Mesothelial cell of epicardium (in vitro differentiated cells): ENCODE results near the gene FAM237B. TPM values are rescaled to one million over a fixed set of nuclear protein-coding genes. Genes with fewer than 3 reads are reported as not detected.
"Not testable (repeated sequence)": the region's sequence is repeated elsewhere in the genome, so short reads cannot be mapped to it uniquely, and the experiment has no call there.

Experiments used
- DNase-seq, 2 experiments: peaks; one replicate each; pipeline ENCODE4 v3.0.0; 2021; ENCODE audit warnings: low spot score in 2 of 2; ENCODE audit not compliant: unreplicated experiment in 2 of 2
- H3K27ac Mint-ChIP-seq: 2 replicates; pipeline ENCODE4 v1.8.0; 2021; ENCODE audit warnings: mixed read lengths
- H3K27me3 Mint-ChIP-seq: 2 replicates; pipeline ENCODE4 v1.8.0; 2021; ENCODE audit warnings: low read depth, mixed read lengths
- H3K36me3 Mint-ChIP-seq: 2 replicates; pipeline ENCODE4 v1.8.0; 2021; ENCODE audit warnings: mixed read lengths
- H3K4me1 Mint-ChIP-seq: 2 replicates; pipeline ENCODE4 v1.8.0; 2021; ENCODE audit warnings: mixed read lengths
- H3K4me3 Mint-ChIP-seq: 2 replicates; pipeline ENCODE4 v1.8.0; 2021; ENCODE audit warnings: mild to moderate bottlenecking, moderate library complexity, mixed read lengths
- H3K9me3 Mint-ChIP-seq: 2 replicates; pipeline ENCODE4 v1.8.0; 2021; ENCODE audit warnings: mixed read lengths
- CTCF ChIP-seq: fragments of 200-600 bp; sonication (generic); IDR thresholded peaks from one replicate; pipeline ENCODE4 v1.5.0; 2021; ENCODE audit warnings: antibody characterized with exemption; ENCODE audit not compliant: unreplicated experiment
- total RNA-seq: library from RNA; stranded (reverse); gene quantifications from 3 replicates; pipeline ENCODE4 v1.2.1, GENCODE V29; 2021

FAM237B gene
- not detected in 3 replicates for total RNA-seq

- no peaks in the 10 kb centered on the region for H3K9me3 Mint-ChIP-seq
- DNase-seq, result peak in 1 of 2 experiments; percentile 29
- H3K27ac Mint-ChIP-seq, result no peak within 1 kb of the TSS
- H3K4me1 Mint-ChIP-seq, result peaks cover 5% of the 10 kb centered on the region
- H3K36me3 Mint-ChIP-seq, result no peaks in the 10 kb centered on the region
- no peak for TF ChIP-seq CTCF
- peak within 1 kb of the TSS; percentile 51 for H3K4me3 Mint-ChIP-seq
- H3K27me3 Mint-ChIP-seq, result peaks cover 87% of the 10 kb centered on the region
Measured at GRCh38 chr7:90320801-90321494, at the start of gene FAM237B. Gene FAM237B, minus strand, starts transcription at chr7:90321304. Its CDS starts 1,556 bp downstream, at chr7:90319748.

- no peak overlapping the region for H3K27ac Mint-ChIP-seq
- TF ChIP-seq CTCF, result no peak
Measured at GRCh38 chr7:90351987-90352386, 30.9 kb upstream of the FAM237B start.

DNA sequence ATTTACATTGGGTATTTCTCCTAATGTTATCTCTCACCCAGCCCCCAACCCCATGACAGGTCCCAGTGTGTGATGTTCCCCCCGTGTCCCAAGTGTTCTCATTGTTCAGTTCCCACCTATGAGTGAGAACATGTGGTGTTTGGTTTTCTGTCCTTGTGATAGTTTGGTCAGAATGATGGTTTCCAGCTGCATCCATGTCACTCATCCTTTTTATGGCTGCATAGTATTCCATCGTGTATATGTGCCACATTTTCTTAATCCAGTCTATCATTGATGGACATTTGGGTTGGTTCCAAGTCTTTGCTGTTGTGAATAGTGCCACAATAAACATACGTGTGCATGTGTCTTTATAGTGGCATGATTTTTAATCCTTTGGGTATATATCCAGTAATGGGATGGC is 28.9 kb upstream of the FAM237B start:
- DNase-seq, H3K4me3 Mint-ChIP-seq, H3K36me3 Mint-ChIP-seq, H3K9me3 Mint-ChIP-seq, H3K27me3 Mint-ChIP-seq, H3K27ac Mint-ChIP-seq: not testable (repeated sequence)
- H3K4me1 Mint-ChIP-seq, result peaks cover 14% of the 10 kb centered on the region

More at GRCh38 chr7:90351987-90352386, 30.9 kb upstream of the FAM237B start:
- DNase-seq, result no peak
- Mint-ChIP-seq H3K27me3 (no peaks in the 10 kb centered on the region), H3K9me3 (no peaks in the 10 kb centered on the region), H3K4me3 (no peak overlapping the region), H3K4me1 (peaks cover 7% of the 10 kb centered on the region), H3K36me3 (peaks cover 14% of the 10 kb centered on the region)

GRCh38 chr7:90349305-90349704 is 28.2 kb upstream of the FAM237B start:
- peaks cover 15% of the 10 kb centered on the region for H3K4me1 Mint-ChIP-seq
- H3K27ac Mint-ChIP-seq, result no peak overlapping the region
- no peaks in the 10 kb centered on the region for H3K27me3 Mint-ChIP-seq
- no peak for DNase-seq
- no peak for TF ChIP-seq CTCF
- H3K36me3 Mint-ChIP-seq, result peaks cover 2% of the 10 kb centered on the region
- no peaks in the 10 kb centered on the region for H3K9me3 Mint-ChIP-seq
- no peak overlapping the region for H3K4me3 Mint-ChIP-seq

DNA sequence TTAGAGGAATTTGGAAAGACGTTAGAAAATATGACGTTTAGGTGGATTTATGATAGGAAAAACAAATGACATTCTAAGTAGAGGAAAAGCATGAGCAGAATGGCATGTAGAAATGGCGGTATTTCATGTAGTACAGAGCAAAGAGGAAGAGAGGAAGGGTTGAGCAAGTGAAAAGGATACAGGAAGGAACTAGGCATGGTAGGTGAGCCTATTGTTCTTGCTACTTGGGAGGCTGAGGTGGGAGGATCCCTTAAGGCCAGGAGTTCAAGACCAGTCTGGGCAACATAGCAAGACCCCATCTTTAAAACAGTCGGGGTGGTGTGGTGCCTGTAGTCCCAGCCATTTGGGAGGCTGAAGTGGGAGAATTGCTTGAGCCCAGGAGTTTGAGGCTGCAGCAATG is 26.7 kb upstream of the FAM237B start:
- DNase-seq, result no peak
- Mint-ChIP-seq H3K4me3 (peak overlapping the region; percentile 96), H3K27me3 (no peaks in the 10 kb centered on the region), H3K36me3 (peaks cover 2% of the 10 kb centered on the region), H3K4me1 (peaks cover 15% of the 10 kb centered on the region), H3K27ac (peak overlapping the region; percentile 98), H3K9me3 (no peaks in the 10 kb centered on the region)
- no peak for TF ChIP-seq CTCF

- Mint-ChIP-seq H3K36me3 (no peaks in the 10 kb centered on the region), H3K4me3 (peak within 1 kb of the TSS; percentile 96), H3K27ac (peak within 1 kb of the TSS; percentile 98), H3K9me3 (no peaks in the 10 kb centered on the region), H3K27me3 (no peaks in the 10 kb centered on the region), H3K4me1 (peaks cover 15% of the 10 kb centered on the region)
- peak; percentile 83 to 95 for DNase-seq
- TF ChIP-seq CTCF, result no peak
Measured at GRCh38 chr7:90346336-90347125, 25.4 kb upstream of the FAM237B start, which contains the start of gene GTPBP10. Gene GTPBP10, plus strand, starts transcription at chr7:90346716. Its CDS starts 26 bp downstream, at chr7:90346742.
